Hematopoietic multipotent progenitor cell (in vitro differentiated cells): ENCODE data around the gene BMPR2. TPM values are rescaled to one million over a fixed set of nuclear protein-coding genes. Genes with fewer than 3 reads are reported as not detected.
"Not testable (repeated sequence)": the region's sequence is repeated elsewhere in the genome, so short reads cannot be mapped to it uniquely, and the experiment has no call there.

ENCODE experiments used
- DNase-seq, 3 donors: peaks; one replicate each; pipeline ENCODE4 v3.0.0-alpha.2; 2011 to 2015; ENCODE audit warnings: low read depth in 2 of 3, low spot score in 2 of 3
- total RNA-seq: library from RNA; depleted of rRNA; stranded (reverse); fragments of >200 nt; gene quantifications from one replicate; pipeline ENCODE4 v1.2.3, GENCODE V29; 2012

The BMPR2 gene
- total RNA-seq, 1 donor, result 6.7 TPM

GRCh38 chr2:202378662-202379358 is 2.7 kb downstream of the BMPR2 start:
- no peak for DNase-seq

GRCh38 chr2:202382684-202383083 is 6.6 kb downstream of the BMPR2 start:
- DNase-seq, result no peak

- DNase-seq, result not testable (repeated sequence)
Measured at GRCh38 chr2:202386495-202386894, 10.4 kb downstream of the BMPR2 start.

- DNase-seq, result no peak
Measured at GRCh38 chr2:202387608-202388342, 11.6 kb downstream of the BMPR2 start.

- no peak for DNase-seq
Measured at GRCh38 chr2:202400941-202401340, 24.8 kb downstream of the BMPR2 start.

GRCh38 chr2:202405798-202406197 is 29.7 kb downstream of the BMPR2 start:
- DNase-seq, result no peak

GRCh38 chr2:202406445-202406978 is 30.4 kb downstream of the BMPR2 start:
- DNase-seq, result no peak

- DNase-seq, result no peak
Measured at GRCh38 chr2:202408546-202409140, 32.5 kb downstream of the BMPR2 start.

GRCh38 chr2:202410092-202410491 is 34.0 kb downstream of the BMPR2 start:
- no peak for DNase-seq

GRCh38 chr2:202411097-202411496 is 35.0 kb downstream of the BMPR2 start:
- DNase-seq, result no peak

GRCh38 chr2:202418027-202418426 is 41.9 kb downstream of the BMPR2 start:
- DNase-seq, result no peak

- DNase-seq, result no peak
Measured at GRCh38 chr2:202418511-202418910, 42.4 kb downstream of the BMPR2 start.

- DNase-seq, result no peak
Measured at GRCh38 chr2:202423139-202423538, 47.0 kb downstream of the BMPR2 start.

GRCh38 chr2:202425036-202425435 is 48.9 kb downstream of the BMPR2 start:
- DNase-seq, result no peak

- peak in 1 of 3 donors; percentile 6 for DNase-seq
Measured at GRCh38 chr2:202426751-202427150, 50.6 kb downstream of the BMPR2 start.

GRCh38 chr2:202429164-202429980 is 53.2 kb downstream of the BMPR2 start:
- no peak for DNase-seq

- DNase-seq, result no peak
Measured at GRCh38 chr2:202432776-202433175, 56.6 kb downstream of the BMPR2 start.

GRCh38 chr2:202434472-202434871 is 58.3 kb downstream of the BMPR2 start:
- DNase-seq, result no peak

- DNase-seq, result no peak
Measured at GRCh38 chr2:202436626-202437025, 60.5 kb downstream of the BMPR2 start.

- DNase-seq, result not testable (repeated sequence)
Measured at GRCh38 chr2:202440117-202440516, 64.0 kb downstream of the BMPR2 start.

GRCh38 chr2:202442882-202443281 is 66.8 kb downstream of the BMPR2 start:
- DNase-seq, result peak in 1 of 3 donors; percentile 2
